Testis (tissue), 2 donors: ENCODE measurements around the gene BRI3.

Experiments
- CTCF ChIP-seq, 3 experiments: fragments of 450-650 bp in 2 of 3; fragments of 200-600 bp in 1 of 3; sonication (generic) in 1 of 3; IDR thresholded peaks; one replicate each; pipeline ENCODE4 v1.5.1; 2016 to 2019; ENCODE audit warnings: antibody characterized with exemption in 3 of 3, mild to moderate bottlenecking in 2 of 3, moderate library complexity in 1 of 3
- POLR2A ChIP-seq: fragments of 450-650 bp; IDR thresholded peaks from one replicate; pipeline ENCODE4 v1.6.1; 2017; ENCODE audit warnings: antibody characterized with exemption, mild to moderate bottlenecking, moderate library complexity

- TF ChIP-seq CTCF (IDR thresholded peaks at IDR 0.05) (no peak), POLR2A (no peak)
Measured at GRCh38 chr7:98232263-98232585, 49.3 kb upstream of the BRI3 start.
